K562 (cell line): ENCODE measurements around the gene NYNRIN. TPM values are rescaled to one million over a fixed set of nuclear protein-coding genes. Genes with fewer than 3 reads are reported as not detected.

Experiments used
- BCLAF1 ChIP-seq, 2 experiments: fragments of 450-650 bp in 1 of 2; IDR thresholded peaks; 2 replicates each; pipeline ENCODE4 v1.6.1; 2011 to 2017; ENCODE audit warnings: low read depth in 2 of 2, antibody characterized with exemption in 1 of 2, borderline replicate concordance in 1 of 2, low read length in 1 of 2, mild to moderate bottlenecking in 1 of 2, mixed read lengths in 1 of 2; ENCODE audit not compliant: control insufficient read depth in 1 of 2
- CLOCK ChIP-seq: fragments of 250-450 bp; sonication (Bioruptor Pico); IDR thresholded peaks from 2 replicates; pipeline ENCODE4 v1.4.0; 2020; ENCODE audit warnings: mild to moderate bottlenecking, moderate library complexity, borderline replicate concordance
- CREB3L1 ChIP-seq: fragments of 450-650 bp; IDR thresholded peaks from 2 replicates; pipeline ENCODE4 v1.6.1; 2014; ENCODE audit warnings: low read depth, mild to moderate bottlenecking, moderate library complexity, borderline replicate concordance
- GTF2E2 ChIP-seq: fragments of 200-800 bp; sonication (Bioruptor generic); IDR thresholded peaks from 2 replicates; pipeline ENCODE4 v1.6.1; 2016; ENCODE audit warnings: missing genetic modification characterization, missing compliant biosample characterization
- HNRNPH1 ChIP-seq: fragments of 200-400 bp; formaldehyde crosslinking; optimal IDR thresholded peaks from 2 replicates; pipeline ENCODE3; 2017; ENCODE audit warnings: low read depth, mild to moderate bottlenecking, low read length, moderate library complexity
- TEAD4 ChIP-seq, 2 experiments: sonication (generic) in 1 of 2; formaldehyde crosslinking in 1 of 2; IDR thresholded peaks; 2 replicates each; pipeline versions ENCODE4 v1.6.1 to v1.8.0; 2012 to 2022; ENCODE audit warnings: borderline replicate concordance in 1 of 2, inconsistent platforms in 1 of 2, low read length in 1 of 2, mild to moderate bottlenecking in 1 of 2, missing genetic modification reagents in 1 of 2
- ZBTB49 ChIP-seq: sonication (generic); formaldehyde crosslinking; IDR thresholded peaks from 2 replicates; pipeline ENCODE4 v1.8.0; 2022; ENCODE audit warnings: missing genetic modification reagents, mild to moderate bottlenecking, borderline replicate concordance
- ZKSCAN8 ChIP-seq: fragments of 200-800 bp; sonication (Bioruptor generic); IDR thresholded peaks from 2 replicates; pipeline ENCODE4 v1.6.1; 2016; ENCODE audit warnings: missing genetic modification characterization, missing compliant biosample characterization
- ZNF3 ChIP-seq: fragments of 250-450 bp; sonication (Bioruptor Pico); IDR thresholded peaks from 2 replicates; pipeline ENCODE4 v1.5.0; 2021; ENCODE audit warnings: mild to moderate bottlenecking, moderate library complexity
- ZNF444 ChIP-seq: fragments of 250-450 bp; sonication (Bioruptor Pico); IDR thresholded peaks from 2 replicates; pipeline ENCODE4 v1.4.0; 2020; ENCODE audit warnings: mild to moderate bottlenecking, moderate library complexity
- polyA plus RNA-seq, 8 experiments: library from polyadenylated mRNA; depleted of rRNA in 4 of 8; stranded (reverse) in 5 of 8; unstranded in 3 of 8; fragments of >200 nt; fragmentation: Nextera tagmentation in 2 of 8; fragmentation: Illumina TruSeq in 1 of 8; extraction: Ambion mirVana in 2 of 8; extraction: Trizol in 1 of 8; gene quantifications; 2 replicates each; pipeline versions ENCODE4 v1.2.1 to v1.2.3, GENCODE V29; 2011 to 2014; ENCODE audit warnings: inconsistent platforms in 1 of 8, missing spikeins in 1 of 8
- total RNA-seq, 7 experiments: library from RNA; depleted of rRNA in 6 of 7; stranded (reverse); fragments of >200 nt in 6 of 7; fragmentation: Illumina TruSeq in 2 of 7; extraction: Trizol in 2 of 7; gene quantifications; 2 replicates each; pipeline versions ENCODE4 v1.2.1 to v1.2.3, GENCODE V29; 2011 to 2021; ENCODE audit warnings: low replicate concordance in 1 of 7
- TF ChIP-seq, protein P1 (sequence below): sonication (generic); formaldehyde crosslinking; IDR thresholded peaks from 2 replicates; pipeline ENCODE4 v1.8.0; 2022; ENCODE audit warnings: mild to moderate bottlenecking, missing genetic modification reagents

The NYNRIN gene
- total and polyA plus RNA-seq, 9 of the 15 experiments (the other 6 are each of a cell fraction or from before 2014, with no cell fraction given), result 0.04 to 1.2 (median 0.28) TPM

DNA sequence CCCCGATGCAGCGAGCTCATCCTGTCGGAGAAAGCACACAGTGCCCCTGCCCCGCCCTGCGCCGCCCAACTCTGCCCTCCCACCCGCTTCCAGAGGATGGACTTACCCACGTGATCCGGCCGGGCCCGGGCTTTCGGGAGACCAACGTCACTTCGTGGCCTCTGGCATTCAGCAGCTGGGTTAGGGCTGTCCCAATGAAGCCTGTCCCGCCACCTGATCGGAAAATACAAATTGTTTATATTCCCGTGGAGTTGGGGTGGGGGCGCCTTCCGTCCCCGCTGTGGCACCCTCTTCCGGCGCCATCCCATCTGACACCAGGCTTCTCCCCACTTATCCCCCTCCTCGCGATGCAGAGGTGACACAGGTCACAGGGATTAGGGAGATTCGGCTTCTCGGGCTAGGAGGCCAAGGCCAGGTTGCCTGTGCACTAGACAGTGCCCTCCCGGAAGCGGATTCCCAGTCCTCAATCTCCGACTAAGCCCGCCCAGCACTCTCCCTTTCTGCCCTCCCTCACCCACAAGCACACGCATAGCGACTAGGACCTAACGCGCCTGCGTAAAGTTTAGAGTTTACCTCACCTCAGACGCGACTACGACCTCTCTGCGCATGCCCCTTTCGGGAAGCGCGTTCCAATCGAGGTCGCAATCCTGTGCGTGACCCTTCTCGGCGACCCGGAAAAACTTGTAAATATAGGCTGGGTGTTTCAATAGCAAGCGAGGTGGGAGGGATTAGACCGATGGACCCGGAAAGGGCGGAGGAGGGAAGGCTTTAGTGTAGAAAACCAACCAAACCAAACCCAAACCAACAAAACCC, 43.6 kb downstream of the NYNRIN start, which contains the start of gene SDR39U1 (continued):
- peak; percentile 53; the same call in 1 of the 2 replicates for TF ChIP-seq CREB3L1
- no peak for TF ChIP-seq ZNF444
- TF ChIP-seq TEAD4 (IDR thresholded peaks at IDR 0.05; ENCODE audit: low read length), result peak; percentile 19; the same call in 1 of the 2 replicates
- no peak for TF ChIP-seq TEAD4 (CRISPR knock-in tag; IDR thresholded peaks at IDR 0.05; ENCODE audit: borderline replicate concordance)
- no peak for TF ChIP-seq GTF2E2 (tag)
- TF ChIP-seq ZKSCAN8, result no peak
- TF ChIP-seq, protein P1, sequence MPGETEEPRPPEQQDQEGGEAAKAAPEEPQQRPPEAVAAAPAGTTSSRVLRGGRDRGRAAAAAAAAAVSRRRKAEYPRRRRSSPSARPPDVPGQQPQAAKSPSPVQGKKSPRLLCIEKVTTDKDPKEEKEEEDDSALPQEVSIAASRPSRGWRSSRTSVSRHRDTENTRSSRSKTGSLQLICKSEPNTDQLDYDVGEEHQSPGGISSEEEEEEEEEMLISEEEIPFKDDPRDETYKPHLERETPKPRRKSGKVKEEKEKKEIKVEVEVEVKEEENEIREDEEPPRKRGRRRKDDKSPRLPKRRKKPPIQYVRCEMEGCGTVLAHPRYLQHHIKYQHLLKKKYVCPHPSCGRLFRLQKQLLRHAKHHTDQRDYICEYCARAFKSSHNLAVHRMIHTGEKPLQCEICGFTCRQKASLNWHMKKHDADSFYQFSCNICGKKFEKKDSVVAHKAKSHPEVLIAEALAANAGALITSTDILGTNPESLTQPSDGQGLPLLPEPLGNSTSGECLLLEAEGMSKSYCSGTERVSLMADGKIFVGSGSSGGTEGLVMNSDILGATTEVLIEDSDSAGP, result no peak
- no peak for TF ChIP-seq ZNF3 (CRISPR knock-in tag)
- TF ChIP-seq CLOCK (CRISPR knock-in tag), result no peak
- TF ChIP-seq BCLAF1 (IDR thresholded peaks at IDR 0.05; ENCODE audit: borderline replicate concordance in 1 of 2, control insufficient read depth in 1 of 2, low read depth in 2 of 2, low read length in 1 of 2), result 0 out of 4 replicates have a peak, but pooled peaks of 1 of the 2 experiments have one; percentile 47
- no peak for TF ChIP-seq ZBTB49
- no peak for TF ChIP-seq HNRNPH1
